PC-3 (cell line): ENCODE measurements around the gene FBXO41. TPM values are rescaled to one million over a fixed set of nuclear protein-coding genes. Genes with fewer than 3 reads are reported as not detected.
A peak's percentile ranks its signal among the peaks of the same experiment; 100 is the strongest.

Source experiments
- ATAC-seq: fragments of 200-7000 bp; cut with Tn5 transposase; 2 replicates; pipeline ENCODE4 v1.9.1; 2020; ENCODE audit warnings: mild to moderate bottlenecking, moderate library complexity
- BruUV-seq: library from RNA; stranded (reverse); fragments of 400-500 nt; replicated peaks from 2 replicates; lab custom pipeline; 2021; lab: Mats Ljungman, UMichigan
- CTCF ChIA-PET: fragments of 300-600 bp; sonication (Branson Sonifier 250); formaldehyde crosslinking; loops from one replicate; lab custom pipeline; 2022; ENCODE audit warnings: antibody characterized with exemption; lab: Charles Lee
- POLR2A ChIA-PET: fragments of 300-600 bp; sonication (Branson Sonifier 250); formaldehyde crosslinking; loops from one replicate; lab custom pipeline; 2022; ENCODE audit warnings: antibody characterized with exemption; ENCODE audit not compliant: unreplicated experiment; lab: Charles Lee
- DNase-seq: peaks from one replicate; pipeline ENCODE4 v3.0.0-alpha.2; 2015
- H2AFZ ChIP-seq: fragments of 300-600 bp; sonication (generic); 2 replicates; pipeline ENCODE4 v1.6.0; 2016; ENCODE audit warnings: antibody characterized with exemption, low read length
- H3F3A ChIP-seq: fragments of 300-600 bp; sonication (generic); one replicate; pipeline ENCODE4 v1.6.0; 2017; ENCODE audit warnings: antibody characterized with exemption, low read length, control low read depth, mild to moderate bottlenecking; ENCODE audit not compliant: unreplicated experiment
- H3K27ac ChIP-seq: fragments of 300-600 bp; sonication (generic); 2 replicates; pipeline ENCODE4 v1.5.1; 2016; ENCODE audit warnings: mild to moderate bottlenecking, low read length
- H3K27me3 ChIP-seq: fragments of 300-600 bp; sonication (generic); 2 replicates; pipeline ENCODE4 v1.6.1; 2016; ENCODE audit warnings: low read length, mixed read lengths
- H3K36me3 ChIP-seq: fragments of 300-600 bp; sonication (generic); 2 replicates; pipeline ENCODE4 v1.6.1; 2016; ENCODE audit warnings: low read depth, mixed run types, low read length, mixed read lengths
- H3K4me1 ChIP-seq: fragments of 300-600 bp; sonication (generic); 2 replicates; pipeline ENCODE4 v1.5.1; 2016; ENCODE audit warnings: low read length; ENCODE audit not compliant: insufficient read depth
- H3K4me2 ChIP-seq: fragments of 300-600 bp; sonication (generic); 2 replicates; pipeline ENCODE4 v1.6.0; 2016; ENCODE audit warnings: low read length
- H3K4me3 ChIP-seq: fragments of 300-600 bp; sonication (generic); 2 replicates; pipeline ENCODE4 v1.5.1; 2016; ENCODE audit warnings: mild to moderate bottlenecking, low read length, mixed read lengths
- H3K79me2 ChIP-seq: fragments of 300-600 bp; sonication (generic); 2 replicates; pipeline ENCODE4 v1.6.1; 2017; ENCODE audit warnings: low read length, mixed read lengths
- H3K9ac ChIP-seq: fragments of 300-600 bp; sonication (generic); 2 replicates; pipeline ENCODE4 v1.6.0; 2016; ENCODE audit warnings: mild to moderate bottlenecking, low read length
- H3K9me2 ChIP-seq: fragments of 300-600 bp; sonication (generic); replicated peaks from 2 replicates; pipeline ENCODE4 v1.6.1; 2016; ENCODE audit warnings: mixed run types, low read length, mixed read lengths
- H3K9me3 ChIP-seq: fragments of 300-600 bp; sonication (generic); 2 replicates; pipeline ENCODE4 v1.6.1; 2016; ENCODE audit warnings: low read length, mixed read lengths
- H4K20me1 ChIP-seq: fragments of 300-600 bp; sonication (generic); 2 replicates; pipeline ENCODE4 v1.6.1; 2016; ENCODE audit warnings: low read length, mixed read lengths
- EZH2 ChIP-seq: fragments of 300-600 bp; sonication (generic); IDR thresholded peaks from one replicate; pipeline ENCODE4 v1.6.1; 2017; ENCODE audit warnings: antibody characterized with exemption, mild to moderate bottlenecking, low read length; ENCODE audit not compliant: unreplicated experiment
- EZH2phosphoT487 ChIP-seq: fragments of 300-600 bp; sonication (generic); IDR thresholded peaks from 2 replicates; pipeline ENCODE4 v1.6.1; 2018; ENCODE audit warnings: mild to moderate bottlenecking, antibody characterized with exemption, low read length, borderline replicate concordance
- intact Hi-C: fragments of 100-400 bp; cut with micrococcal nuclease; formaldehyde crosslinking; loops from 2 replicates; pipeline ENCODE4 v1.9.0; 2023
- total RNA-seq: library from RNA; depleted of rRNA; stranded (reverse); fragments of >200 nt; gene quantifications from 2 replicates; pipeline ENCODE4 v1.2.3, GENCODE V29; 2014
- TF ChIP-seq, protein P1 (sequence below): fragments of 300-600 bp; sonication (generic); conservative IDR thresholded peaks from 2 replicates; pipeline ENCODE4 v1.5.1; 2017; ENCODE audit warnings: antibody characterized with exemption, low read depth, mild to moderate bottlenecking, low read length

The FBXO41 gene
- total RNA-seq, 1 experiment from 2014 or later = 4.2 TPM

GRCh38 chr2:73217160-73217559, 67.1 kb downstream of the FBXO41 start:
- POLR2A ChIA-PET = no interaction called here
- Histone ChIP-seq H3K27me3 (no peaks in the 10 kb centered on the region), H3K4me3 (no peak overlapping the region), H3K9ac (no peak overlapping the region), H3K9me3 (no peaks in the 10 kb centered on the region), H3K79me2 (peaks cover 51% of the 10 kb centered on the region), H3K4me2 (no peak overlapping the region), H3K4me1 (peaks cover 25% of the 10 kb centered on the region), H2AFZ (no peak overlapping the region), H4K20me1 (no peaks in the 10 kb centered on the region), H3K36me3 (peaks cover 6% of the 10 kb centered on the region; the same call in 1 of the 2 replicates), H3K9me2 (no peaks in the 10 kb centered on the region), H3F3A (no peaks in the 10 kb centered on the region), H3K27ac (no peak overlapping the region)
- TF ChIP-seq, protein P1, sequence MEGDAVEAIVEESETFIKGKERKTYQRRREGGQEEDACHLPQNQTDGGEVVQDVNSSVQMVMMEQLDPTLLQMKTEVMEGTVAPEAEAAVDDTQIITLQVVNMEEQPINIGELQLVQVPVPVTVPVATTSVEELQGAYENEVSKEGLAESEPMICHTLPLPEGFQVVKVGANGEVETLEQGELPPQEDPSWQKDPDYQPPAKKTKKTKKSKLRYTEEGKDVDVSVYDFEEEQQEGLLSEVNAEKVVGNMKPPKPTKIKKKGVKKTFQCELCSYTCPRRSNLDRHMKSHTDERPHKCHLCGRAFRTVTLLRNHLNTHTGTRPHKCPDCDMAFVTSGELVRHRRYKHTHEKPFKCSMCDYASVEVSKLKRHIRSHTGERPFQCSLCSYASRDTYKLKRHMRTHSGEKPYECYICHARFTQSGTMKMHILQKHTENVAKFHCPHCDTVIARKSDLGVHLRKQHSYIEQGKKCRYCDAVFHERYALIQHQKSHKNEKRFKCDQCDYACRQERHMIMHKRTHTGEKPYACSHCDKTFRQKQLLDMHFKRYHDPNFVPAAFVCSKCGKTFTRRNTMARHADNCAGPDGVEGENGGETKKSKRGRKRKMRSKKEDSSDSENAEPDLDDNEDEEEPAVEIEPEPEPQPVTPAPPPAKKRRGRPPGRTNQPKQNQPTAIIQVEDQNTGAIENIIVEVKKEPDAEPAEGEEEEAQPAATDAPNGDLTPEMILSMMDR = no peak
- no peak for TF ChIP-seq EZH2phosphoT487
- TF ChIP-seq EZH2 = no peak
- BruUV-seq = no TSS peak
- CTCF ChIA-PET = no interaction called here
- intact Hi-C loops = no loop called here
- DNase-seq = no peak
- no peak for ATAC-seq

- Histone ChIP-seq H3K36me3 (0 out of 2 replicates have a peak, but pooled peaks cover 2% of the 10 kb centered on the region), H3K27me3 (no peaks in the 10 kb centered on the region), H3K27ac (no peak overlapping the region), H3K4me2 (peak overlapping the region; percentile 85), H2AFZ (no peak overlapping the region), H4K20me1 (no peaks in the 10 kb centered on the region), H3K79me2 (peaks cover 51% of the 10 kb centered on the region), H3K4me1 (peaks cover 25% of the 10 kb centered on the region), H3K9ac (peak overlapping the region; percentile 90), H3K4me3 (peak overlapping the region; percentile 77), H3K9me2 (no peaks in the 10 kb centered on the region), H3F3A (no peaks in the 10 kb centered on the region), H3K9me3 (no peaks in the 10 kb centered on the region)
- no TSS peak for BruUV-seq
- no peak for ATAC-seq
- intact Hi-C loops = no loop called here
- TF ChIP-seq EZH2phosphoT487 (no peak), EZH2 (no peak)
- TF ChIP-seq, protein P1 = no peak
- DNase-seq = no peak
- CTCF ChIA-PET = no interaction called here
- POLR2A ChIA-PET = no interaction called here
These were observed 69.0 kb downstream of the FBXO41 start for GRCh38 chr2:73215254-73215653.

DNA sequence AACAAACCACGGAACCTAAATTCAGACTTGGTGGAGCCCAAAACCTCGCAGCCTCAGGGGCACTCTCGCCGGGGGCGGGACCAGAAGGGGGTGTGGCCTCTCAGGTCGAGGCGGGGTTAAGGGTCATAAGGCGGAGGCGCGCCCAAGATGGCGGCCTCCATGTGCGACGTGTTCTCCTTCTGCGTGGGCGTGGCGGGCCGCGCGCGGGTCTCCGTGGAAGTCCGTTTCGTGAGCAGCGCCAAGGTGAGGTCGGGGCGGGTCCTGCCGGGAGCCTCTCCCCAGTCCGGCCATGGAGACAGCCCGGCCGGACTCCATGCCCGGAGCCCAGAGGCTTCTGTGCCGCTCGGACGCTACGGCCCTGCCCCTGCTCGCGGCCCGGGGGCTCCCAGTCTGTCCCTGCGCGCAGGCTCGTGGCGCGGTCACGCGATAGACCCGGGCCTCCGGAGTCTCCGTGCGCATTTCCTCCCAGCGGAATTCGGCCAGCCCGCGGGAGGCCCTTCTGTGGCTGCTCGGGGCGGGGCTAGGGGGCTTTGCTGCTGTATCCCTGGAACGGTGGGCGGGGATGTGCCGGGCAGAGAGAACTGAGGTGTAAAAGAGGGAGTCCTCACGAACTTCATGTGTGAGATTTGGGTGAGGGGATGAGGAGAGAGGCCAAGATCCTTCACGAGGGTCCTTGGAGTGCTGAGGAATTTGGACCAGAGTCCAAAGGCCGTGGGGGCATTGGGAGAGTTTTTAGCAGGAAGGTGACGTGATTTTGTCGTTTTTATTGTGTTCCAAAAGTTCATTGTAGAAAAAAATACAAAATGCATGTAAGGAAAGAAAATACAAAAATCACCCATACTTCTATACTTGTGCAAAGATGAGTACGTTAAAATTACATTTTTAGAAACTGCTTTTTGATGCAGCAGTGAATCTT, 69.9 kb downstream of the FBXO41 start, which contains the start of gene SMYD5:
Gene SMYD5, plus strand, starts transcription at position 126 of the 916 bp plus-strand sequence. Its CDS starts 22 bp downstream, at position 148.
- no peak for TF ChIP-seq EZH2phosphoT487
- no peak for TF ChIP-seq EZH2
- TF ChIP-seq, protein P1 = no peak
- Histone ChIP-seq H3K4me3 (peak within 1 kb of the TSS; percentile 77), H3K79me2 (peaks cover 51% of the 10 kb centered on the region), H3K36me3 (0 out of 2 replicates have a peak, but pooled peaks cover 2% of the 10 kb centered on the region), H4K20me1 (no peaks in the 10 kb centered on the region), H3K9me3 (no peaks in the 10 kb centered on the region), H3K27me3 (no peaks in the 10 kb centered on the region), H3K4me2 (peak within 1 kb of the TSS; percentile 85), H3K9me2 (no peaks in the 10 kb centered on the region), H3K9ac (peak within 1 kb of the TSS; percentile 90), H3F3A (no peaks in the 10 kb centered on the region), H3K4me1 (peaks cover 25% of the 10 kb centered on the region), H3K27ac (peak within 1 kb of the TSS; percentile 55), H2AFZ (peak within 1 kb of the TSS; percentile 77)
- intact Hi-C loops = loop anchor here (1.0 kb wide), 1 partner anchor 19 kb away; the partner anchor contains the start of gene PRADC1
- ATAC-seq (peak; percentile 73), DNase-seq (peak; percentile 78)
- ChIA-PET POLR2A (no interaction called here), CTCF (no interaction called here)
- no TSS peak for BruUV-seq
